ENCODE results near the gene ZFP57. TPM values are rescaled to one million over a fixed set of nuclear protein-coding genes. Genes with fewer than 3 reads are reported as not detected.

Gene ZFP57
- total RNA-seq, 1 donor from 2014 or later: 1.6 TPM

Other genes with a start within 250 kb of the ZFP57 start
- not detected in 2 replicates for gene OR10C1, start 241.8 kb downstream of the ZFP57 start, total RNA-seq
- not detected in 2 replicates for gene OR11A1, start 224.1 kb downstream of the ZFP57 start, total RNA-seq
- not detected in 2 replicates for gene OR2H1, start 224.0 kb downstream of the ZFP57 start, total RNA-seq
- not detected in 2 replicates for gene MAS1L, start 193.2 kb downstream of the ZFP57 start, total RNA-seq
- gene UBD, start 121.4 kb downstream of the ZFP57 start, total RNA-seq: not detected in 2 replicates
- not detected in 2 replicates for gene OR2H2, start 96.0 kb downstream of the ZFP57 start, total RNA-seq
- 6.3 and 11.1 TPM in 2 replicates for gene GABBR1, start 48.0 kb downstream of the ZFP57 start, total RNA-seq
- not detected in 2 replicates for gene MOG, start 24.1 kb downstream of the ZFP57 start, total RNA-seq
- 14.2 and 24.2 TPM in 2 replicates for gene HLA-F, start 42.3 kb upstream of the ZFP57 start, total RNA-seq
- gene HLA-G, start 146.7 kb upstream of the ZFP57 start, total RNA-seq: 4.9 and 13.2 TPM in 2 replicates